ENCODE measurements around the gene KIAA0825. TPM values are rescaled to one million over a fixed set of nuclear protein-coding genes. Genes with fewer than 3 reads are reported as not detected.

Gene KIAA0825
- total RNA-seq, 4 donors from 2014 or later, result 2.5 to 9.3 (median 5.3) TPM

GRCh38 chr5:94526706-94527105, 91.7 kb downstream of the KIAA0825 start:
- DNase-seq (ENCODE audit: low spot score) (no peak), ATAC-seq (ENCODE audit: low FRiP score) (no peak)
- no peak for TF ChIP-seq CTCF (IDR thresholded peaks at IDR 0.05)

GRCh38 chr5:94524841-94525697, 93.3 kb downstream of the KIAA0825 start:
- no peak for TF ChIP-seq CTCF (IDR thresholded peaks at IDR 0.05)
- ATAC-seq (ENCODE audit: low FRiP score) (no peak), DNase-seq (ENCODE audit: low spot score) (no peak)

GRCh38 chr5:94523018-94523417, 95.4 kb downstream of the KIAA0825 start:
- TF ChIP-seq CTCF (IDR thresholded peaks at IDR 0.05), result no peak
- no peak for DNase-seq (ENCODE audit: low spot score)
- ATAC-seq (ENCODE audit: low FRiP score), result no peak

- DNase-seq (ENCODE audit: low spot score), result no peak
- no peak for ATAC-seq (ENCODE audit: low FRiP score)
- TF ChIP-seq CTCF (IDR thresholded peaks at IDR 0.05), result no peak
Observed at GRCh38 chr5:94522117-94522516, 96.3 kb downstream of the KIAA0825 start.

GRCh38 chr5:94517490-94518488, 100.6 kb downstream of the KIAA0825 start:
- ATAC-seq (ENCODE audit: low FRiP score) (no peak), DNase-seq (ENCODE audit: low spot score) (no peak)
- no peak for TF ChIP-seq CTCF (IDR thresholded peaks at IDR 0.05)

GRCh38 chr5:94516148-94516547, 102.3 kb downstream of the KIAA0825 start:
- DNase-seq (ENCODE audit: low spot score), result no peak
- ATAC-seq (ENCODE audit: low FRiP score), result no peak
- no peak for TF ChIP-seq CTCF (IDR thresholded peaks at IDR 0.05)

All from omental fat pad (tissue), 4 donors.